AG04449 (cell line): ENCODE results near the gene CEP55.

Experiments
- CTCF ChIA-PET: fragments of 350-600 bp; formaldehyde crosslinking; extraction: SDS; loops from one replicate; lab custom pipeline; 2021; ENCODE audit warnings: antibody characterized with exemption; lab: Yijun Ruan, JAX
- POLR2A ChIA-PET: fragments of 400-600, 350-600 bp; formaldehyde crosslinking; extraction: SDS; loops from one replicate; lab custom pipeline; 2020; ENCODE audit warnings: antibody characterized with exemption, inconsistent platforms; lab: Yijun Ruan, JAX
- DNase-seq: peaks from one replicate; pipeline ENCODE4 v3.0.0-alpha.2; 2010; ENCODE audit warnings: low read depth, low spot score
- H3K4me3 ChIP-seq: 2 replicates; pipeline ENCODE4 v1.5.1; 2011; ENCODE audit warnings: low read depth, mild to moderate bottlenecking, control low read depth, low read length
- CTCF ChIP-seq: IDR thresholded peaks from one replicate; pipeline ENCODE4 v1.5.1; 2011; ENCODE audit warnings: mild to moderate bottlenecking, moderate library complexity, low read length, control low read depth, inconsistent platforms; ENCODE audit not compliant: insufficient read depth; ENCODE audit errors: missing control alignments

The CEP55 gene

DNA sequence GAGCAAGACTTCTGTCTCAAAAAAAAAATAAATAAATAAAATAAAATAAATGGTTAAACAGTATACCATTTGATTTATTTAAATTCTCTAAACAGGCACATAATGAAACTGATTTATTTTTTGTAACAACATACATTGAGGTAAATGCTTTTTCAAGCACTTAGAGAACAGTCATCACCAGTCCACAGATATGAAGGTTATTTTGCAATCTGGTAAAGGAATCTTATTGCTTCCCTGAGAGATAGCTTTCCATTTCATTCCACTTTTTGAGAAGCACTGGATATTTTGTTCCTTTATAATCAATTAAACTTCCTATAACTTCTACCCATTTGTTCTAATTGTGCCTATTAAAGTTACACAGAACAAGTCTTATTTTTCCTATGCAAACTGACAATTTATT lies 5.2 kb downstream of the CEP55 start:
- no peak for DNase-seq
- ChIA-PET POLR2A (interaction anchor here (0.8 kb wide), 1 partner anchor 97 kb away, joined by 8 read pairs; no protein-coding TSS in a partner anchor), CTCF (interaction anchor here (1.0 to 5.2 kb wide), 8 partner anchors 9 to 495 kb away, joined by 3 to 34 read pairs (median 4); no protein-coding TSS in a partner anchor)
- TF ChIP-seq CTCF, result no peak
- H3K4me3 ChIP-seq, result no peak overlapping the region

GRCh38 chr10:93503075-93503474 lies 6.7 kb downstream of the CEP55 start:
- DNase-seq, result no peak
- POLR2A ChIA-PET, result no interaction called here
- H3K4me3 ChIP-seq, result no peak overlapping the region
- CTCF ChIA-PET, result interaction anchor here (0.7 to 5.2 kb wide), 6 partner anchors 9 to 618 kb away, joined by 3 to 34 read pairs (median 6); no protein-coding TSS in a partner anchor
- no peak for TF ChIP-seq CTCF

DNA sequence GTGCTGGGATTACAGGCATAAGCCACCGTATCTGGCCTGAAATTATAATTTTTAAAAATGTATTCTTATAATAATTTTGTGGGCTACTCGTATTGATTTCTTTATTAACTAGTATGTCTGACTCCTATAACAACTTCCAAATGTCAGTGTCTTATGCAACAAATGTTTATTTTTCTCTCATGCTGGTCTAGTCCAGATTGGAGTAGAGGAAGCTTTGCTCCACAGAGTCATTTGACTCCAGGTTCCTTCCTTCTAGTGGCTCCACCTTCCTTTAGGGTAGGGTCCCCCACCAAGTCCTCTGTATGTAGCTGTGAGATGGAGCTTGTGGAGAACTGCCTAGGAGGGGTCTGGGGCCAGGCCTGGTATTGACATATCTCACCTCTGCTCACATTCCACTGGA lies 8.7 kb downstream of the CEP55 start:
- ChIA-PET CTCF (interaction anchor here (0.9 to 5.2 kb wide), 7 partner anchors 7 to 458 kb away, joined by 3 to 34 read pairs (median 3); partner anchors contain the start of gene MYOF), POLR2A (interaction anchor here (0.6 kb wide), 1 partner anchor 197 kb away, joined by 3 read pairs; no protein-coding TSS in a partner anchor)
- no peak overlapping the region for H3K4me3 ChIP-seq
- no peak for TF ChIP-seq CTCF
- DNase-seq, result no peak

DNA sequence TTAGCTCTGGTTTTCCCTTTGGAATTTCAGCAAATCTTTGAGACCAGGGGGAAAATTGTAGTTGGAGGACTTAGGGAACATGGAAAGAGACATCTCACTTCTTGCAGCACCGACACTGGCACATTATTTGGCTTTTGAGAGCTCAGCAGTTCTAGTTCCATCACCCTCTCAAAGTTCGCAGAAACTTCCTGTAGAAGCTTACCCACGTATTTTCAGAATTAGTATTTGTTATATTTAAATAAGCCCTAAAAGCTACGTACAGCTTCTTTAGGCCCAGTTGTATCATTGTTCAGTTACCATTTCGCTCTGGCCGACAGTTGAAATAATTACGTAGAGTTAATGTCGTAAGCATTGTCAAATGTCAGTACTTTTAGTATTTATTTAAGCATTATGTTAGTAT lies 13.4 kb downstream of the CEP55 start:
- no peak for TF ChIP-seq CTCF
- H3K4me3 ChIP-seq, result no peak overlapping the region
- ChIA-PET CTCF (interaction anchor here (1.0 to 8.1 kb wide), 22 partner anchors 10 to 626 kb away, joined by 3 to 92 read pairs (median 4); no protein-coding TSS in a partner anchor), POLR2A (no interaction called here)
- DNase-seq, result no peak

- ChIA-PET POLR2A (interaction anchor here (0.6 to 1.0 kb wide), 2 partner anchors 17 to 611 kb away, joined by 3 to 4 read pairs; no protein-coding TSS in a partner anchor), CTCF (interaction anchor here (0.5 to 8.1 kb wide), 23 partner anchors 10 to 670 kb away, joined by 3 to 92 read pairs (median 7); partner anchors contain the start of gene MYOF)
- H3K4me3 ChIP-seq, result no peak overlapping the region
- no peak for TF ChIP-seq CTCF
- peak; percentile 51 for DNase-seq
Measured at GRCh38 chr10:93512565-93512964, 16.2 kb downstream of the CEP55 start.

- no peak for TF ChIP-seq CTCF
- no peak overlapping the region for H3K4me3 ChIP-seq
- ChIA-PET POLR2A (interaction anchor here (0.6 to 1.0 kb wide), 2 partner anchors 17 to 610 kb away, joined by 3 to 4 read pairs; no protein-coding TSS in a partner anchor), CTCF (interaction anchor here (0.7 to 8.1 kb wide), 17 partner anchors 11 to 850 kb away, joined by 3 to 92 read pairs (median 8); partner anchors contain the start of gene MYOF)
- no peak for DNase-seq
Measured at GRCh38 chr10:93513091-93513490, 16.7 kb downstream of the CEP55 start.
